Peyer's patch (tissue), 4 donors: ENCODE results near the gene PGAP1. TPM values are rescaled to one million over a fixed set of nuclear protein-coding genes. Genes with fewer than 3 reads are reported as not detected.

Experiments used
- DNase-seq, 3 donors: peaks; one replicate each; pipeline ENCODE4 v3.0.0-alpha.2; 2017 to 2019
- H3K27ac ChIP-seq, 4 donors: fragments of 200-600 bp; sonication (generic); one replicate each; pipeline ENCODE4 v1.5.1; 2016 to 2019
- H3K27me3 ChIP-seq, 2 donors: fragments of 200-600 bp; sonication (generic); one replicate each; pipeline ENCODE4 v1.5.1; 2019
- H3K36me3 ChIP-seq, 3 donors: fragments of 200-600 bp; sonication (generic); one replicate each; pipeline ENCODE4 v1.5.1; 2016 to 2019
- H3K4me1 ChIP-seq, 4 donors: fragments of 200-600 bp; sonication (generic); one replicate each; pipeline ENCODE4 v1.5.1; 2016 to 2019
- H3K4me3 ChIP-seq, 4 donors: fragments of 200-600 bp; sonication (generic); 1 replicate in 3 of 4; 2 replicates in 1 of 4; pipeline ENCODE4 v1.5.1; 2016 to 2019; ENCODE audit warnings: mild to moderate bottlenecking in 1 of 4
- H3K9me3 ChIP-seq, 4 donors: fragments of 200-600 bp; sonication (generic); one replicate each; pipeline ENCODE4 v1.5.1; 2016 to 2019; ENCODE audit warnings: mild to moderate bottlenecking in 1 of 4
- POLR2A ChIP-seq, 2 donors: fragments of 450-650 bp; IDR thresholded peaks; one replicate each; pipeline ENCODE4 v1.5.1; 2017; ENCODE audit warnings: antibody characterized with exemption in 2 of 2, mild to moderate bottlenecking in 2 of 2, moderate library complexity in 2 of 2
- total RNA-seq, 4 donors: library from RNA; depleted of rRNA; stranded (reverse); fragments of >200 nt; gene quantifications; one replicate each; pipeline ENCODE4 v1.1.0, GENCODE V29; 2016
- TF ChIP-seq, protein P1 (sequence below), 6 experiments: fragments of 450-650 bp in 4 of 6; fragments of 200-600 bp in 2 of 6; sonication (generic) in 1 of 6; IDR thresholded peaks; one replicate each; pipeline ENCODE4 v1.5.1; 2017 to 2019; ENCODE audit warnings: antibody characterized with exemption in 6 of 6, mild to moderate bottlenecking in 3 of 6, moderate library complexity in 1 of 6

The PGAP1 gene
- total RNA-seq, 4 donors from 2014 or later, result 15.7 to 41.2 (median 25.9) TPM

DNA sequence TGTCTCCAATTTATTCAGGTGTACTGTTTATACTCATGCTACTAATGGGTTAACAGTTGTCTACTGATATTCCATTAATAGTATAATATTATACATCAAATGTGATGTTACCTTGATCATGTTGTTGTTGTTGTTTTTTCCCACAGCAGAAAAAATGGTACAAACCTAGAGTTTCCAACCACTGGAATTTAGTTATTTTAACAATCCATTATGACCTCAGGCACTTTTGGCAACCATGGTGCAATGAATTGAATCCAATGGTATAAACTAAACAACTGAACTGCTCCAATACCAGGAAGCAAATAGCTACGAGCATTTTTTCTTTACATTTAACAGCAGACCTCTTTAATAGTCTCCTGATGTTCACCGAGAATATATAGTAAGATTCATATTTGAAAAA is 86.3 kb downstream of the PGAP1 start:
- TF ChIP-seq, protein P1, sequence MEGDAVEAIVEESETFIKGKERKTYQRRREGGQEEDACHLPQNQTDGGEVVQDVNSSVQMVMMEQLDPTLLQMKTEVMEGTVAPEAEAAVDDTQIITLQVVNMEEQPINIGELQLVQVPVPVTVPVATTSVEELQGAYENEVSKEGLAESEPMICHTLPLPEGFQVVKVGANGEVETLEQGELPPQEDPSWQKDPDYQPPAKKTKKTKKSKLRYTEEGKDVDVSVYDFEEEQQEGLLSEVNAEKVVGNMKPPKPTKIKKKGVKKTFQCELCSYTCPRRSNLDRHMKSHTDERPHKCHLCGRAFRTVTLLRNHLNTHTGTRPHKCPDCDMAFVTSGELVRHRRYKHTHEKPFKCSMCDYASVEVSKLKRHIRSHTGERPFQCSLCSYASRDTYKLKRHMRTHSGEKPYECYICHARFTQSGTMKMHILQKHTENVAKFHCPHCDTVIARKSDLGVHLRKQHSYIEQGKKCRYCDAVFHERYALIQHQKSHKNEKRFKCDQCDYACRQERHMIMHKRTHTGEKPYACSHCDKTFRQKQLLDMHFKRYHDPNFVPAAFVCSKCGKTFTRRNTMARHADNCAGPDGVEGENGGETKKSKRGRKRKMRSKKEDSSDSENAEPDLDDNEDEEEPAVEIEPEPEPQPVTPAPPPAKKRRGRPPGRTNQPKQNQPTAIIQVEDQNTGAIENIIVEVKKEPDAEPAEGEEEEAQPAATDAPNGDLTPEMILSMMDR (IDR thresholded peaks at IDR 0.05), result no peak
- no peak for TF ChIP-seq POLR2A (IDR thresholded peaks at IDR 0.05)
- Histone ChIP-seq H3K36me3 (peaks cover 0 to 44% (median 0%) of the 10 kb centered on the region in 3 donors), H3K9me3 (no peaks in the 10 kb centered on the region), H3K4me1 (no peaks in the 10 kb centered on the region), H3K4me3 (no peak overlapping the region), H3K27ac (no peak overlapping the region), H3K27me3 (no peaks in the 10 kb centered on the region)
- no peak for DNase-seq

DNA sequence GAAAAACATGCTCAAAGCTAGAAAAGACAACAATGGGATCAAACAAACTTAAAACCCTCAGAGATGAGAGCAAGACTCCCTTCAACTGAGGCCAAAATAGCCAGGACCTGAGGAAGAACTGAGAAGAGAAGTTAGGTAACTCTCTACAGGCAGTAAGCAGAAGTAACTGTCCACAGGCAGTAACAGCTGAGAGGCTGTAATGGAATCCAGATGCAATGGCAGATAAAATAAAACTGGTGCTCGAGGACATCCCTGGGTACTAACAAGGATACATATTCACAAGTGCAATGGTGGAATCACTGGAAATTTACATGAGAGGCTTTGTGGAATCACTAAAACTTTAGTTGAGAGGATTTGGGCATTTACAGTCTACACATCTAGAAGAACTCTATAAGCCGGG is 86.9 kb downstream of the PGAP1 start:
- Histone ChIP-seq H3K36me3 (peaks cover 0 to 42% (median 0%) of the 10 kb centered on the region in 3 donors), H3K9me3 (no peaks in the 10 kb centered on the region), H3K4me3 (no peak overlapping the region), H3K27ac (no peak overlapping the region), H3K4me1 (no peaks in the 10 kb centered on the region), H3K27me3 (no peaks in the 10 kb centered on the region)
- TF ChIP-seq POLR2A (IDR thresholded peaks at IDR 0.05), result no peak
- TF ChIP-seq, protein P1 (IDR thresholded peaks at IDR 0.05), result no peak
- DNase-seq, result no peak

DNA sequence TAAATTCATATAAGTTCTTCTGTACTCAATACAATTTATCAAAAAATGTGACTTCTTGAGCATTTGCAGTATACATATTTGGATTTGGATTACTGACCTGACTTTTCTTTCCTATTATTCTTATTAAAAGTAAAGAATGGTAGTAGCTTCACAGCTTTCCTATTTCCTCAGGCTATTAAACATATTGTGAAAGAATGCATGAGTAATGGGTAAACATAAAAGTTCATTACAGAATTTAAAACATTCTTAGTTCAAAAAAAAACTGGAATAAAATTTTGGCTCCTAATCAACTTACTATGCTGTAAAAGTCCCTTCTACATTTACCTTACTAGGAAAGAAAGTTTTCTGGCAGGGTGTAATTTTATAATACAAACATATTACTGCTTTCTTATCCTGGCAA is 90.1 kb downstream of the PGAP1 start:
- no peak for DNase-seq
- Histone ChIP-seq H3K27me3 (no peaks in the 10 kb centered on the region), H3K9me3 (no peaks in the 10 kb centered on the region), H3K4me1 (no peaks in the 10 kb centered on the region), H3K27ac (no peak overlapping the region), H3K4me3 (no peak overlapping the region), H3K36me3 (peaks cover 0 to 19% (median 0%) of the 10 kb centered on the region in 3 donors)
- TF ChIP-seq POLR2A (IDR thresholded peaks at IDR 0.05), result no peak
- TF ChIP-seq, protein P1 (IDR thresholded peaks at IDR 0.05), result no peak

DNA sequence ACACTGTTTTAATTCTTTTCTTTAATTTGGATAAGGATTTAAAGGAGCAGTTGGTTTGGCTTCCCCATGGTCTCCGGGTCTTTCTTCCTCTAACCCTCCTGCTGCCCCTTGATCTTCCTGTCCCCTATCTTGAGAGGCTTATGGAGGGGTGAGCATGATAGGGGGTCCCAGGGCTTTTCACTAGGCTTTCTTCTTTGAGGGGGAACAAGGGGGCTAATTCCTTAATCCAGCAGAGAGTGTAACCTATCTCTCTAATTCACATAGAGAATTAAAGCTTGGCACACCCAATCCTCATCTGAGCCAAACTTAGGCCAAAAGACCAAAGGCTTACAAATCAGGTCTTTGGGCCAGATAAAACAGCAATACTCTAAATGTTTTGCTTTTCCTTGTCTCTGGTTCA is 95.8 kb downstream of the PGAP1 start:
- no peak for TF ChIP-seq POLR2A (IDR thresholded peaks at IDR 0.05)
- TF ChIP-seq, protein P1 (IDR thresholded peaks at IDR 0.05), result no peak
- no peak for DNase-seq
- H3K4me1 ChIP-seq, result no peaks in the 10 kb centered on the region
- no peaks in the 10 kb centered on the region for H3K36me3 ChIP-seq
- H3K4me3 ChIP-seq, result no peak overlapping the region
- no peak overlapping the region for H3K27ac ChIP-seq
- H3K9me3 ChIP-seq, result no peaks in the 10 kb centered on the region
- H3K27me3 ChIP-seq, result no peaks in the 10 kb centered on the region

DNA sequence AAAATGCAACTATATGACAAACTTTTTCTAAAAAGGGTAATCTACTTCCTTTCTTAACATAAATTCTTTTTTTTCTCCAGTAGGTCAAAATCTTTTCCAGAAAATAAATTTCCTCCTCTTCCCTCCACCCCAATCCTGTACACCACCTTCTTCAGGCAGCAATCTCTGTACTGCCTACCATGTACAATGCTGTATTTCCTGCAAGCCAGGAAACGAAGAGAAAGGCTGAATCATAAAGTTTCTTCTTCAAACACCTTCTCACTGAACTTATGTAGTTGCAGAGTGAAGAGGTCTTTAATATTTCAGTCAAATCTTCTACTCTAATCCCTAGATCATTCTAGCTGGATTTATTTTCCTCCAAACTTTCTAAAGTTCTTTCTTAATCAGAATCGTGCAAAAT is 99.2 kb downstream of the PGAP1 start:
- H3K4me3 ChIP-seq, result no peak overlapping the region
- TF ChIP-seq, protein P1 (IDR thresholded peaks at IDR 0.05), result no peak
- TF ChIP-seq POLR2A (IDR thresholded peaks at IDR 0.05), result no peak
- H3K4me1 ChIP-seq, result no peaks in the 10 kb centered on the region
- no peaks in the 10 kb centered on the region for H3K36me3 ChIP-seq
- no peaks in the 10 kb centered on the region for H3K9me3 ChIP-seq
- no peaks in the 10 kb centered on the region for H3K27me3 ChIP-seq
- DNase-seq, result no peak
- H3K27ac ChIP-seq, result no peak overlapping the region
